IPS-20b (cell line): ENCODE results near the gene PREB.

ENCODE experiments used
- H3K27ac ChIP-seq: one replicate; pipeline ENCODE4 v1.5.1; 2013; ENCODE audit warnings: low read length
- H3K27me3 ChIP-seq: 2 replicates; pipeline ENCODE4 v1.6.1; 2013; ENCODE audit warnings: mild to moderate bottlenecking, low read length, inconsistent platforms; ENCODE audit not compliant: insufficient read depth
- H3K36me3 ChIP-seq: 2 replicates; pipeline ENCODE4 v1.6.1; 2013; ENCODE audit warnings: low read depth, mild to moderate bottlenecking, inconsistent platforms, low read length, moderate library complexity; ENCODE audit not compliant: insufficient read depth
- H3K4me1 ChIP-seq: 2 replicates; pipeline ENCODE4 v1.6.1; 2013; ENCODE audit warnings: mild to moderate bottlenecking, control low read depth, inconsistent platforms, low read length, moderate library complexity; ENCODE audit not compliant: insufficient read depth
- H3K4me3 ChIP-seq: 2 replicates; pipeline ENCODE4 v1.5.1; 2013; ENCODE audit warnings: mild to moderate bottlenecking, low read length, inconsistent platforms
- H3K9ac ChIP-seq: 2 replicates; pipeline ENCODE4 v1.6.1; 2013; ENCODE audit warnings: low read depth, mild to moderate bottlenecking, inconsistent platforms, low read length, moderate library complexity
- H3K9me3 ChIP-seq: 2 replicates; pipeline ENCODE4 v1.6.1; 2013; ENCODE audit warnings: mild to moderate bottlenecking, low read depth, low read length, inconsistent platforms; ENCODE audit not compliant: insufficient read depth

Gene PREB

GRCh38 chr2:27099334-27099955, 35.0 kb downstream of the PREB start:
- no peak overlapping the region for H3K4me3 ChIP-seq

GRCh38 chr2:27097341-27097740, 37.1 kb downstream of the PREB start:
- Histone ChIP-seq H3K9ac (no peak overlapping the region), H3K4me3 (no peak overlapping the region)

More at GRCh38 chr2:27099334-27099955, 35.0 kb downstream of the PREB start:
- Histone ChIP-seq H3K4me1 (no peaks in the 10 kb centered on the region), H3K36me3 (no peaks in the 10 kb centered on the region), H3K27ac (no peak overlapping the region), H3K9me3 (no peaks in the 10 kb centered on the region), H3K27me3 (no peaks in the 10 kb centered on the region), H3K9ac (no peak overlapping the region)

GRCh38 chr2:27096748-27097297, 37.6 kb downstream of the PREB start:
- Histone ChIP-seq H3K9me3 (no peaks in the 10 kb centered on the region), H3K27ac (no peak overlapping the region), H3K36me3 (no peaks in the 10 kb centered on the region), H3K4me3 (no peak overlapping the region), H3K9ac (no peak overlapping the region; the same call in 1 of the 2 replicates), H3K4me1 (no peaks in the 10 kb centered on the region), H3K27me3 (no peaks in the 10 kb centered on the region)

More at GRCh38 chr2:27097341-27097740, 37.1 kb downstream of the PREB start:
- Histone ChIP-seq H3K27me3 (no peaks in the 10 kb centered on the region), H3K9me3 (no peaks in the 10 kb centered on the region), H3K27ac (no peak overlapping the region), H3K36me3 (no peaks in the 10 kb centered on the region), H3K4me1 (no peaks in the 10 kb centered on the region)

- H3K27ac ChIP-seq = no peak overlapping the region
- H3K9me3 ChIP-seq = no peaks in the 10 kb centered on the region
- H3K4me3 ChIP-seq = peak overlapping the region; percentile 57; the same call in 1 of the 2 replicates
- peak overlapping the region; percentile 64; the same call in 1 of the 2 replicates for H3K9ac ChIP-seq
- no peaks in the 10 kb centered on the region for H3K4me1 ChIP-seq
- H3K36me3 ChIP-seq = no peaks in the 10 kb centered on the region
- no peaks in the 10 kb centered on the region for H3K27me3 ChIP-seq
Measured at GRCh38 chr2:27095745-27096651, 38.4 kb downstream of the PREB start.

GRCh38 chr2:27095427-27095744, 39.0 kb downstream of the PREB start:
- Histone ChIP-seq H3K4me1 (no peaks in the 10 kb centered on the region), H3K27me3 (no peaks in the 10 kb centered on the region), H3K9me3 (no peaks in the 10 kb centered on the region), H3K9ac (no peak overlapping the region), H3K27ac (no peak overlapping the region), H3K36me3 (no peaks in the 10 kb centered on the region), H3K4me3 (no peak overlapping the region)

- no peaks in the 10 kb centered on the region for H3K27me3 ChIP-seq
- no peak overlapping the region for H3K9ac ChIP-seq
- H3K4me3 ChIP-seq = no peak overlapping the region
- no peaks in the 10 kb centered on the region for H3K36me3 ChIP-seq
- no peaks in the 10 kb centered on the region for H3K4me1 ChIP-seq
- no peaks in the 10 kb centered on the region for H3K9me3 ChIP-seq
- no peak overlapping the region for H3K27ac ChIP-seq
Measured at GRCh38 chr2:27094353-27094984, 40.0 kb downstream of the PREB start.

GRCh38 chr2:27093430-27094352, 40.7 kb downstream of the PREB start:
- Histone ChIP-seq H3K9ac (no peak overlapping the region), H3K27ac (no peak overlapping the region), H3K4me1 (no peaks in the 10 kb centered on the region)

GRCh38 chr2:27092696-27093429, 41.6 kb downstream of the PREB start:
- Histone ChIP-seq H3K27me3 (peaks cover 3% of the 10 kb centered on the region; the same call in 1 of the 2 replicates), H3K4me1 (no peaks in the 10 kb centered on the region), H3K9ac (no peak overlapping the region), H3K27ac (no peak overlapping the region), H3K4me3 (no peak overlapping the region), H3K36me3 (no peaks in the 10 kb centered on the region), H3K9me3 (no peaks in the 10 kb centered on the region)

More at GRCh38 chr2:27093430-27094352, 40.7 kb downstream of the PREB start:
- Histone ChIP-seq H3K36me3 (no peaks in the 10 kb centered on the region), H3K9me3 (no peaks in the 10 kb centered on the region), H3K4me3 (no peak overlapping the region), H3K27me3 (no peaks in the 10 kb centered on the region)

- Histone ChIP-seq H3K27ac (no peak overlapping the region), H3K4me1 (peaks cover 3% of the 10 kb centered on the region; the same call in 1 of the 2 replicates)
Measured at GRCh38 chr2:27091746-27092695, 42.4 kb downstream of the PREB start.

More at GRCh38 chr2:27091746-27092695, 42.4 kb downstream of the PREB start:
- no peak overlapping the region for H3K9ac ChIP-seq
- H3K4me3 ChIP-seq = no peak overlapping the region
- H3K9me3 ChIP-seq = no peaks in the 10 kb centered on the region
- peaks cover 12% of the 10 kb centered on the region for H3K27me3 ChIP-seq
- H3K36me3 ChIP-seq = no peaks in the 10 kb centered on the region
